IPS-20b (cell line): ENCODE measurements around the gene AKAP17A.
"Not testable (repeated sequence)": the region's sequence is repeated elsewhere in the genome, so short reads cannot be mapped to it uniquely, and the experiment has no call there.

ENCODE experiments used
- H3K27ac ChIP-seq: one replicate; pipeline ENCODE4 v1.5.1; 2013; ENCODE audit warnings: low read length
- H3K27me3 ChIP-seq: 2 replicates; pipeline ENCODE4 v1.6.1; 2013; ENCODE audit warnings: mild to moderate bottlenecking, low read length, inconsistent platforms; ENCODE audit not compliant: insufficient read depth
- H3K36me3 ChIP-seq: 2 replicates; pipeline ENCODE4 v1.6.1; 2013; ENCODE audit warnings: low read depth, mild to moderate bottlenecking, inconsistent platforms, low read length, moderate library complexity; ENCODE audit not compliant: insufficient read depth
- H3K4me1 ChIP-seq: 2 replicates; pipeline ENCODE4 v1.6.1; 2013; ENCODE audit warnings: mild to moderate bottlenecking, control low read depth, inconsistent platforms, low read length, moderate library complexity; ENCODE audit not compliant: insufficient read depth
- H3K4me3 ChIP-seq: 2 replicates; pipeline ENCODE4 v1.5.1; 2013; ENCODE audit warnings: mild to moderate bottlenecking, low read length, inconsistent platforms
- H3K9ac ChIP-seq: 2 replicates; pipeline ENCODE4 v1.6.1; 2013; ENCODE audit warnings: low read depth, mild to moderate bottlenecking, inconsistent platforms, low read length, moderate library complexity
- H3K9me3 ChIP-seq: 2 replicates; pipeline ENCODE4 v1.6.1; 2013; ENCODE audit warnings: mild to moderate bottlenecking, low read depth, low read length, inconsistent platforms; ENCODE audit not compliant: insufficient read depth

AKAP17A gene, protein sequence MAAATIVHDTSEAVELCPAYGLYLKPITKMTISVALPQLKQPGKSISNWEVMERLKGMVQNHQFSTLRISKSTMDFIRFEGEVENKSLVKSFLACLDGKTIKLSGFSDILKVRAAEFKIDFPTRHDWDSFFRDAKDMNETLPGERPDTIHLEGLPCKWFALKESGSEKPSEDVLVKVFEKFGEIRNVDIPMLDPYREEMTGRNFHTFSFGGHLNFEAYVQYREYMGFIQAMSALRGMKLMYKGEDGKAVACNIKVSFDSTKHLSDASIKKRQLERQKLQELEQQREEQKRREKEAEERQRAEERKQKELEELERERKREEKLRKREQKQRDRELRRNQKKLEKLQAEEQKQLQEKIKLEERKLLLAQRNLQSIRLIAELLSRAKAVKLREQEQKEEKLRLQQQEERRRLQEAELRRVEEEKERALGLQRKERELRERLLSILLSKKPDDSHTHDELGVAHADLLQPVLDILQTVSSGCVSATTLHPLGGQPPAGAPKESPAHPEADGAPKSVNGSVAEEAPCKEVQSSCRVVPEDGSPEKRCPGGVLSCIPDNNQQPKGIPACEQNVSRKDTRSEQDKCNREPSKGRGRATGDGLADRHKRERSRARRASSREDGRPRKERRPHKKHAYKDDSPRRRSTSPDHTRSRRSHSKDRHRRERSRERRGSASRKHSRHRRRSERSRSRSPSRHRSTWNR

DNA sequence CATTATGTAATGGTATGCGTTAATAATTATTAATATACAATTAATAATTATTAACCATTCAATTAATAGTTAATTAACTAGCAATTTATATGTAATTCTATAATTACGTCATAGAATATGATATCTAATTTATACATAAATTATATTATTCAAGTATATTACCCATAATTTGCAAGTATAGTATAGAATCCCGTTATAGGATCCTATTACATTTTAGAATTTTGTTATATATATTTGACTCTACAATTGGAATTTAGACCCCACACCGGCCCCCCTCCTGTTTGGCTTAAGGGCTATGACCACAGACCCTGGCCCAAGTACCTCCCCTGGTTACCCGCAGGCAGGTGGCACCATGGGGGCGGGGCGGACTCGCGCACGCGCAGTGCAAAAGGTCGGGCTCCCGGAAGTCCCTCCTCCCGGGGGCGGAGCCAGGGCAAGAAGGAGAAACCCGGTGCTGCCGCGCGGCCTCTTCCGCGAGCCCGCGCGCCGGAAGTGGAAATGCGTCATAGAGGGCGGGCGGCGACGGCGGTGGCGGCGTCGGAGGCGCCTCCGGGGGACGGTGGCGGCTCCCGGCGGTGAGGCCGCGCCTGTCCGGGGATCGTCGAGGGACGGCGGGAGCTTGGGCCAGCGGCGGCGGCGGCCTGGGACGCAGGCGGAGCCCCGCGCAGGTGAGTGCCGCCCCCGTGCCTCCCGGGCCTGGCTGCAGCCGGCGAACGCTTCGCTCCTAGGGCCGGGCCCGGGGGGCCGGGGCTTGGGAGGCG is at the start of gene AKAP17A:
TSS of gene AKAP17A (plus strand) at position 503 of the 761 bp plus-strand sequence. CDS start 1,859 bp downstream, outside the sequence.
- H3K4me1 ChIP-seq, result peaks cover 10% of the 10 kb centered on the region
- peak within 1 kb of the TSS; percentile 84 for H3K9ac ChIP-seq
- peaks cover 31% of the 10 kb centered on the region for H3K36me3 ChIP-seq
- no peaks in the 10 kb centered on the region for H3K9me3 ChIP-seq
- H3K27ac ChIP-seq, result no peak within 1 kb of the TSS
- H3K27me3 ChIP-seq, result no peaks in the 10 kb centered on the region
- peak within 1 kb of the TSS; percentile 86 for H3K4me3 ChIP-seq

DNA sequence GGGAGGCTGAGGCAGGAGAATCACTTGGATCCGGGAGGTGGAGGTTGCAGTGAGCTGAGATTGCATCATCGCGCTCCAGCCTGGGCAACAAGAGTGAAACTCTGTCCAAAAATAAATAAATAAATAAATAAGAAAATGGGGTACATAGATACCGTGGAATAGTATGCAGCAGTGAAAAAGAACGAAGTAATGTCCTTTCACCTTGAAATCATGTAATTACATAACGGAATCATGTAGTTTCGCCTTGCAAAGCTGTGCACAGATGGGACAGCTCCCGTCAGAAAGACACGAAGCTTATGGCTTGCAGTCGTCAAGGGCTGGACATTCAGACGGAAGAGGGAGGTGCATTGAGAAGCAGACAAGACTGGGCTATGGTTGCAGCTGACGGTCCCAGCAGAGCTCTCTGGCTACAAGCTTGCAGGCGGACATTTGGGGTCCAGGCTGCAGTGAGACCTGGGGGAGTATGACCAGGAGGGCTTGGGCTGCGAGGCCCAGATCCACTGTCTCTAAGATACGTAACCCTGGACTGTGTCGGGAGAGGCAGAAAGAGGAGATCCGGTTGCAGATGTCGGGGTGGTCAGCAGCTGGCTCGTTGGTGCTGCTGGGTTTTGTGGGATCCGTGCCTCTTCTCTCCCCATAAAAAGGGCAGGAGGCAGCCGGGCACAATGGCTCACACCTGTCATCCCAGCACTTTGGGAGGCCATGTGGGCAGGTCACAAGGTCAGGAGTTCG is 48.2 kb upstream of the AKAP17A start:
- Histone ChIP-seq H3K9me3 (no peaks in the 10 kb centered on the region), H3K27ac (no peak overlapping the region), H3K4me1 (no peaks in the 10 kb centered on the region), H3K4me3 (no peak overlapping the region), H3K27me3 (no peaks in the 10 kb centered on the region), H3K36me3 (no peaks in the 10 kb centered on the region), H3K9ac (no peak overlapping the region)

DNA sequence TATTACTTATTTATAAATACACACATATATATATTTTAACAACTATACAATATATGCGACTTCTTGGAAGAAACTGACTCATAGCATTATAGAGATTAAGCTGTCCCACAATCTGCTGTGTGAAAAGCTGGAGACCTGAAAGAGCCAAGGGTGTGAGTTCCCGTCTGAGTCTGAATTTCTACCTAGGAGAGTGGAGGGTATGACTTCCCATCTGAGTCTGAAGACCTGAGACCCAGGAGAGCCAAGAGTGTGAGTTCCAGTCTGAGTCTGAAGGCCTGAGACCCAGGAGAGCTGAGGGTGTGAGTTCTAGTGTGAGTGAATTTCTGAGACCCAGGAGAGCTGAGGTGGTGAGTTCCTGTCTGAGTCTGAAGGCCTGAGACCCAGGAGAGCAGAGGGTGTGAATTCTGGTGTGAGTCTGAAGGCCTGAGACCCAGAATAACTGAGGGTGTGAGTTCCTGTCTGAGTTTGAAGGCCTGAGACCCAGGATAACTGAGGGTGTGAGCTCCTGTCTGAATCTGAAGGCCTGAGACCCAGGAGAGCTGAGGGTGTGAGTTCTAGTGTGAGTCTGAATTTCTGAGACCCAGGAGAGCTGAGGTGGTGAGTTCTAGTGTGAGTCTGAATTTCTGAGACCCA is 45.5 kb upstream of the AKAP17A start:
- H3K9me3 ChIP-seq, result no peaks in the 10 kb centered on the region
- no peak overlapping the region for H3K9ac ChIP-seq

DNA sequence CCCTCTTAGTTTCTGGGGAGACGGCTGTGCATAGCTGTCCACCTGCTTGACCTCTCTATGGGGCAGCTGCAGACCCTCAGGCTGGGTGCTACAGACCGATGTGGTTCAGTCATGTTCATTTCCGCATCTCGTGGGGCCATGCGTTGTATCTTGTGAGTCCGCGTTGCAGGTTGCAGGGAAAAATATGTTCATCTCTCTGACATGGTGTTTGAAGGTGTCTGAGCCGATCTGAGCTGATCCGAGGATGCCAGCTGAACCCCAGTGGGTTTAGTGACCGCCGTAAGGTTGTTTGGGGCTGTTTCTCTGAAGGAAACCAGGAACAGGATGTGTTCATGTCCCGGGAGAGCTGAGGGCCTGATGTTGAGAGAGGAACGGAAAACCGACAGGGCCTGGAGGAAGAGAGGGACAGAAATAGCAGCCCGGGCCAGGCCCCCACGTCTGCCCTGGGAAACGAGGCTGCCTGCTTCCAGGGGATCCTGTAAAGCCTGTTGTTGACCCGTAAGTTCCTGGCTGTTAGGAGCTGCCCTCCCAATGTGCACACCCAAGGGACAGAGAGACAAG is 44.6 kb upstream of the AKAP17A start:
- H3K27ac ChIP-seq, result no peak overlapping the region
- no peaks in the 10 kb centered on the region for H3K4me1 ChIP-seq
- H3K27me3 ChIP-seq, result no peaks in the 10 kb centered on the region
- no peak overlapping the region for H3K9ac ChIP-seq
- H3K4me3 ChIP-seq, result no peak overlapping the region
- no peaks in the 10 kb centered on the region for H3K9me3 ChIP-seq
- H3K36me3 ChIP-seq, result no peaks in the 10 kb centered on the region

More for the DNA sequence above, 45.5 kb upstream of the AKAP17A start:
- Histone ChIP-seq H3K27ac (no peak overlapping the region), H3K4me3 (no peak overlapping the region), H3K36me3 (no peaks in the 10 kb centered on the region), H3K27me3 (no peaks in the 10 kb centered on the region), H3K4me1 (no peaks in the 10 kb centered on the region)

DNA sequence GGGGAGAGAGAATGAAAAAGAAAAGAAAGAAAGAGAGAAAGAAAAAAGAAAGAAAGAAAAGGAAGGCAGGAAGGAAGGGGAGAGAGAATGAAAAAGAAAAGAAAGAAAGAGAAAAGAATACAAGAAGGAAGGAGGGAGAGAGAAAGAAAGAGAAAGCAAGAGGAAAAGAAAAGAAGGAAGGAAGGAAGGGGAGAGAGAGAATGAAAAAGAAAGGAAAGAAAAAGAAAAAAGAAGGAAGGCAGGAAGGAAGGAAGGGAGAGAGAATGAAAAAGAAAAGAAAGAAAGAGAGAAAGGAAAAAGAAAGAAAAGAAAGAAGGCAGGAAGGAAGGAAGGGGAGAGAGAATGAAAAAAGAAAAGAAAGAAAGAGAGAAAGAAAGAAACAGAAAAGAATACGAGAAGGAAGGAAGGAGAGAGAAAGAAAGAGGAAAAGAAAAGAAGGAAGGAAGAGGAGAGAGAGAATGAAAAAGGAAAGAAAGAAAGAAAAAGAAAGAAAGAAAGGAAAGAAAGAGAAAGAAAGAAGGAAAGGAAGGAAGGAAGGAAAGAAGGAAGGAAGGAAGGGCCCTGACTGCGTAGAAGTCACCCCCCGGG is 39.4 kb upstream of the AKAP17A start:
- Histone ChIP-seq H3K9me3 (no peaks in the 10 kb centered on the region), H3K27ac (no peak overlapping the region)

DNA sequence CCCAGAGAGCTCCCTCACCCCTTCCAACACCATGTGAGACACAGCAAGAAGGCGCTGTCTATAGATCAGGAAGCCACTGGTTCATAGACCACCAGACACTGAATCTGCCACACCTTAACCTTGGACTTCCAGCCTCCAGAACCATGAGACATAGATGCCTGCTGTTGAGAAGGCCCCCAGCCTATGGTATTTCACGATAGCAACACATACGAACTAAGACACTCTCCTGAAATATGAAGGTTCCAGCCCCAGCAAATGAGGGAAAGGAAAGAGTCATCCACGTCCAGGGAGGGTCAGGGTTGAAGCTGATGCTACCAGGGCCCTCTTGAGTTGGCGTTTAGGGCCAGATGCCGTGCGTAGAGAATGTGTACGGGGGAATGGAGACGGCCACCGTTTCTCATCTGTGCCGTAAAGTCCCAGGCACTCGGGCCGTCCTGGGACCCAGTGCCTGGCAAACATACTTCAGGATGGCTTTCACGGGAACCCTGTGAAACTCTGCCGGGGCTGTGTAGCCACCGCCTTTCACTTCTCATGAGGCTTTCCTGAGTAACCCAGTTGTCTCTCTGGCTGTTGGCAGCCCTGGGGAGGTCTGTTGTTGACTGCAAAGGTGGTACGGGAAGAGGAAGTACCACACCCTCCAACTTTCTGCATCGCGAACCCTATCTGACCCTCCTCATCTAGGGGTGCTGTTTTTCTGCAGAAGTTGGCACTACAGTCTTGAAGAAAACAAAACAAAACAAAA is 36.8 kb upstream of the AKAP17A start:
- H3K4me1 ChIP-seq, result no peaks in the 10 kb centered on the region
- H3K27ac ChIP-seq, result no peak overlapping the region

More for the DNA sequence above, 39.4 kb upstream of the AKAP17A start:
- Histone ChIP-seq H3K36me3 (no peaks in the 10 kb centered on the region), H3K4me3 (no peak overlapping the region), H3K4me1 (no peaks in the 10 kb centered on the region), H3K27me3 (peaks cover 4% of the 10 kb centered on the region; the same call in 1 of the 2 replicates), H3K9ac (no peak overlapping the region)

DNA sequence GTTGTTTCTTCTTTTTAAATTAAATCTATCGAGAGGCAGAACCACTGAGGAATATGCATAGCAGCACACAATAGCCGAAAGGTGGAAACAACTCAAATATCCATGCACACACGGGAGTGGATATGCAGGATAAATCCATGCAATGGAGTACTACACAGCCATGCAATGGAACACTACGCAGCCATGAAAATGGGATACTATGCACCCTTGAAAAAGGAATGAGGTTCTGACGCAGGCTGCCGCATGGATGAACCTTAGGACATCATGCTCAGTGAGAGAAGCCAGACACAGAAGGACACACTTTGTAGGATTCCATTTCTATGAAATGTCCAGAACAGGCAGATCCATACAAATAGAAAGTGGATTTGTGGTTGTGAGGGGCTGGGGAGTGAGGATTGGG is 36.0 kb upstream of the AKAP17A start:
- H3K27ac ChIP-seq, result no peak overlapping the region
- H3K36me3 ChIP-seq, result no peaks in the 10 kb centered on the region
- no peak overlapping the region for H3K9ac ChIP-seq
- H3K9me3 ChIP-seq, result no peaks in the 10 kb centered on the region
- H3K27me3 ChIP-seq, result peaks cover 4% of the 10 kb centered on the region; the same call in 1 of the 2 replicates
- H3K4me1 ChIP-seq, result no peaks in the 10 kb centered on the region
- no peak overlapping the region for H3K4me3 ChIP-seq

More for the DNA sequence above, 36.8 kb upstream of the AKAP17A start:
- peaks cover 4% of the 10 kb centered on the region; the same call in 1 of the 2 replicates for H3K27me3 ChIP-seq
- no peak overlapping the region for H3K9ac ChIP-seq
- H3K9me3 ChIP-seq, result no peaks in the 10 kb centered on the region
- H3K36me3 ChIP-seq, result no peaks in the 10 kb centered on the region
- no peak overlapping the region for H3K4me3 ChIP-seq

DNA sequence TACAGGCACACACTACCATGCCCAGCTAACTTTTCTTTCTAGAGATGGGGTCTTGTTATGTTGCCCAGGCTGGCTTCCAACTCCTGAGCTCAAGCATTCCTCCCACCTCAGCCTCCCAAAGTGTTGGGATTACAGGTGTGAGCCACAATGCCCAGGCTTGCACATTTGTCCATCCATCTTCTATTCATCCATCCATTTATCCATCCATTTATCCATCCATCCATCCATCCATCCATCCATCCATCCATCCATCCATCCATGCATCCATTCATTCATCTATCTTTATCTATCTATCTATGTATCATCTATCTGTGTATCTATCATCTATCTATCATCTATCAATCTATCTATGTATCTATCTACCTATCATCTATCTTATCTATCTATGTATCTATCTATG is 34.0 kb upstream of the AKAP17A start:
- H3K4me1 ChIP-seq, H3K27ac ChIP-seq, H3K9ac ChIP-seq, H3K4me3 ChIP-seq, H3K27me3 ChIP-seq, H3K36me3 ChIP-seq, H3K9me3 ChIP-seq: not testable (repeated sequence)

DNA sequence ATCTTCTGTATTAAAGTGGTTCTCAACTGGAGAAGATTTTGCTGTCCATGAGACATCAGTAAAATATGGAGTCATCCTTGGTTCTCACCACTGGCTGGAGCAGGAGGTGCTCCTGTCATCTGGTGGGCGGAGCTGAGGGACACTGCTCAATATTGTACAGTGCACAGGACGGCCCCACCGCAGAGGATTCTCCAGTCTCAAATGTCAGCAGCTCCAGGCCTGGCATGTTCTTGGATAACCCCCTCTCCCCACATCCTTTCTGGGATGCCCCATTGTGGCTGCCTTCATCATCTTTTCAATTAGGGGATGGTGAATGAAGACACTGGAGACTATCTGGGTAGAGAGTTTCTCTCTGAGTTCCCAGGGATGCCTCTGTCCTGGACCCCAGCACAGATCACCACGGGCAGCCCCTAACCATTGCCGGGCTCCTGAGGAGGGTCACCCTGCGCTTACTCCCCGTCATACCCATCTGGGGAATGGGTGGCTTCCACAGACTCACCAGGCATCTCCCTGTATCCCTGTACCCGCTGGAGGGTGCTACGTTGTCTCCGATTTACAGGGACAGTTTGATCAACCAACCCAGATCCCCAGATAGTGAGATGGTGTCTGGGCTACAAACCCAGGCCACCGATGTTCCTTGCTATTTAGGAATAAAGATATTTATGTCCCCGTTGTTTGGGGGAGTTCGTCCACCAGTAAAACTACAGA is 32.5 kb upstream of the AKAP17A start:
- Histone ChIP-seq H3K27ac (no peak overlapping the region), H3K27me3 (no peaks in the 10 kb centered on the region), H3K9ac (no peak overlapping the region), H3K4me1 (no peaks in the 10 kb centered on the region), H3K36me3 (no peaks in the 10 kb centered on the region), H3K4me3 (no peak overlapping the region), H3K9me3 (no peaks in the 10 kb centered on the region)
